WERI-Rb-1 (cell line): ENCODE data around the gene SLC66A2.
"Not testable (repeated sequence)": the region's sequence is repeated elsewhere in the genome, so short reads cannot be mapped to it uniquely, and the experiment has no call there.

Experiments used
- DNase-seq: peaks from one replicate; pipeline ENCODE4 v3.0.0-alpha.2; 2020
- H3K27ac ChIP-seq: fragments of 250-450 bp; sonication (Bioruptor Pico); 2 replicates; pipeline ENCODE4 v1.5.1; 2020; ENCODE audit warnings: mild to moderate bottlenecking, moderate library complexity
- H3K27me3 ChIP-seq: fragments of 250-450 bp; sonication (Bioruptor Pico); 2 replicates; pipeline ENCODE4 v1.5.1; 2021; ENCODE audit warnings: mild to moderate bottlenecking, low read depth, moderate library complexity; ENCODE audit not compliant: insufficient read depth, severe bottlenecking
- H3K36me3 ChIP-seq: fragments of 250-450 bp; sonication (Bioruptor Pico); 2 replicates; pipeline ENCODE4 v1.5.1; 2020; ENCODE audit warnings: mild to moderate bottlenecking, moderate library complexity
- H3K4me3 ChIP-seq: 2 replicates; pipeline ENCODE4 v1.5.1; 2011; ENCODE audit warnings: low read depth, mild to moderate bottlenecking, control low read depth, low read length
- H3K9me3 ChIP-seq: fragments of 250-450 bp; sonication (Bioruptor Pico); 2 replicates; pipeline ENCODE4 v1.5.1; 2021; ENCODE audit warnings: mild to moderate bottlenecking, moderate library complexity; ENCODE audit not compliant: severe bottlenecking
- CTCF ChIP-seq: IDR thresholded peaks from 2 replicates; pipeline ENCODE4 v1.5.1; 2011; ENCODE audit warnings: low read depth, mild to moderate bottlenecking, control low read depth, inconsistent platforms, low read length

The SLC66A2 gene

GRCh38 chr18:79962311-79962710, 10.9 kb upstream of the SLC66A2 start:
- TF ChIP-seq CTCF, result no peak
- Histone ChIP-seq H3K36me3 (no peaks in the 10 kb centered on the region), H3K9me3 (no peaks in the 10 kb centered on the region), H3K27ac (no peak overlapping the region), H3K27me3 (no peaks in the 10 kb centered on the region), H3K4me3 (no peak overlapping the region)
- DNase-seq, result no peak

GRCh38 chr18:79961527-79962291, 10.3 kb upstream of the SLC66A2 start:
- no peaks in the 10 kb centered on the region for H3K9me3 ChIP-seq
- peak overlapping the region; percentile 58 for H3K27ac ChIP-seq
- no peaks in the 10 kb centered on the region for H3K27me3 ChIP-seq
- H3K4me3 ChIP-seq, result no peak overlapping the region
- H3K36me3 ChIP-seq, result no peaks in the 10 kb centered on the region
- DNase-seq, result no peak
- TF ChIP-seq CTCF, result no peak

GRCh38 chr18:79960921-79961526, 9.6 kb upstream of the SLC66A2 start:
- Histone ChIP-seq H3K27me3 (no peaks in the 10 kb centered on the region), H3K27ac (peak overlapping the region; percentile 58), H3K4me3 (peak overlapping the region; percentile 34; the same call in 1 of the 2 replicates), H3K9me3 (no peaks in the 10 kb centered on the region), H3K36me3 (no peaks in the 10 kb centered on the region)
- TF ChIP-seq CTCF, result no peak
- DNase-seq, result no peak

GRCh38 chr18:79960161-79960801, 8.8 kb upstream of the SLC66A2 start:
- not testable (repeated sequence) for H3K27me3 ChIP-seq, H3K36me3 ChIP-seq, H3K9me3 ChIP-seq
- DNase-seq, result peak; percentile 85
- peak overlapping the region; percentile 58 for H3K27ac ChIP-seq
- H3K4me3 ChIP-seq, result peak overlapping the region; percentile 34

GRCh38 chr18:79958981-79959380, 7.5 kb upstream of the SLC66A2 start:
- H3K4me3 ChIP-seq, result no peak overlapping the region
- no peaks in the 10 kb centered on the region for H3K27me3 ChIP-seq
- H3K36me3 ChIP-seq, result peaks cover under 1% of the 10 kb centered on the region; the same call in 1 of the 2 replicates
- no peaks in the 10 kb centered on the region for H3K9me3 ChIP-seq
- no peak for DNase-seq
- no peak overlapping the region for H3K27ac ChIP-seq
- no peak for TF ChIP-seq CTCF

- no peaks in the 10 kb centered on the region for H3K9me3 ChIP-seq
- no peak for TF ChIP-seq CTCF
- no peak overlapping the region for H3K4me3 ChIP-seq
- no peak for DNase-seq
- no peaks in the 10 kb centered on the region for H3K27me3 ChIP-seq
- H3K27ac ChIP-seq, result no peak overlapping the region
- H3K36me3 ChIP-seq, result peaks cover 10% of the 10 kb centered on the region
These were observed 4.8 kb upstream of the SLC66A2 start for GRCh38 chr18:79956276-79956675.
